ENCODE data around the gene SH3D19. TPM values are rescaled to one million over a fixed set of nuclear protein-coding genes. Genes with fewer than 3 reads are reported as not detected.
"Not testable (repeated sequence)": the region's sequence is repeated elsewhere in the genome, so short reads cannot be mapped to it uniquely, and the experiment has no call there.

SH3D19 gene
- total RNA-seq, 1 donor from 2014 or later: 107 TPM

DNA sequence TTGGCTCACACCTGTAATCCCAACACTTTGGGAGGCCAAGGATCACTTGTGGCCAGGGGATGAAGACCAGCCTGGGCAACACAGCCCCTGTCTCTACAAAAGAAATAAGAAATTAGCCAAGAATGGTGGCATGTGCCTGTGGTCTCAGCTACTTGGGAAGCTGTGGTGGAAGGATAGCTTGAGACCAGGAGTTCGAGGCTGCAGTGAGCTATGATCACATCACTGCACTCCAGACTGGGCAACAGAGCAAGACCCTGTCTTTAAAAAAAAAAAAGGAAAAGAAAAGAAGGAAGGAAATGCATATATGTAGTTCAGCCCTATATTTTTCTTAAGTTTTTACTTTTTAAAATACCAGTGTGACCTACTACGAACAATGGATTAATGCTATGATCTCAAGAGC is 33.4 kb downstream of the SH3D19 start:
- ATAC-seq: no peak
- intact Hi-C loops (cut with micrococcal nuclease): no loop called here
- no peak for DNase-seq

DNA sequence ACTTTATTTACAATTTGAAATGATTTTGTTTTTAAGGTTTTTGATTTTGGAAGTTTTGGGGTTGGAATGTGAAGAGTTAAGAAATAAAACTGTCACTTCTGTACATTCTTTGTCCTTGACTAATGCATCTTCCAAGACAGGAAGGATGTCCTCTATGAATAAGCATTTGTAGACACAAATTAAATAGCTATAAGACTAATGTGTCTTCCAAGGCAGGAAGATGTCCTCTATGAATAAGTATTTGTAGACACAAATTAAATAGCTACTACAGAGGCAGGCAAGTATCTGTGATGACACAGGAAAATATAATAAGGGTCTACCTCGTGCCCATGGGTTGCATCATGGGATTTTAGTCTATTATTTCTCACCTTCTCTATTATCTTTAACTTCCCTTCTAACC is 33.9 kb downstream of the SH3D19 start:
- DNase-seq (no peak), ATAC-seq (no peak)
- intact Hi-C loops (cut with micrococcal nuclease): no loop called here

DNA sequence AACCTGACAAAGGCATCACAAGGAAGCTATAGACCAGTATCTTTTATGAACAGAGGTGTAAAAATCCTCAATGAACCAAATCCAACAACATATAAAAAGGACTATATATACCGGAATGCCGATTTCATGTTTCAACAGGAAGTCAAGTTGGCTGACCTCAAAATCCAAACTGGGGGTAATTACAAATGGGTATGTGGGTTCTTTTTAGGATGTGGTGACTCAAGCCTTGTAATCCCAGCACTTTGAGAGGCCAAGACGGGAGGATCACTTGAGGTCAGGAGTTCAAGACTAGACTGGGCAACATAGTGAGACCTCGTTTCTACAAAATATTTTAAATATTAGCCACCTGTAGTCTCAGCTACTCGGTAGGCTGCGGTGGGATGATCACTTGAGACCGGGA is 38.0 kb downstream of the SH3D19 start:
- ATAC-seq (no peak), DNase-seq (no peak)
- intact Hi-C loops (cut with micrococcal nuclease): no loop called here

DNA sequence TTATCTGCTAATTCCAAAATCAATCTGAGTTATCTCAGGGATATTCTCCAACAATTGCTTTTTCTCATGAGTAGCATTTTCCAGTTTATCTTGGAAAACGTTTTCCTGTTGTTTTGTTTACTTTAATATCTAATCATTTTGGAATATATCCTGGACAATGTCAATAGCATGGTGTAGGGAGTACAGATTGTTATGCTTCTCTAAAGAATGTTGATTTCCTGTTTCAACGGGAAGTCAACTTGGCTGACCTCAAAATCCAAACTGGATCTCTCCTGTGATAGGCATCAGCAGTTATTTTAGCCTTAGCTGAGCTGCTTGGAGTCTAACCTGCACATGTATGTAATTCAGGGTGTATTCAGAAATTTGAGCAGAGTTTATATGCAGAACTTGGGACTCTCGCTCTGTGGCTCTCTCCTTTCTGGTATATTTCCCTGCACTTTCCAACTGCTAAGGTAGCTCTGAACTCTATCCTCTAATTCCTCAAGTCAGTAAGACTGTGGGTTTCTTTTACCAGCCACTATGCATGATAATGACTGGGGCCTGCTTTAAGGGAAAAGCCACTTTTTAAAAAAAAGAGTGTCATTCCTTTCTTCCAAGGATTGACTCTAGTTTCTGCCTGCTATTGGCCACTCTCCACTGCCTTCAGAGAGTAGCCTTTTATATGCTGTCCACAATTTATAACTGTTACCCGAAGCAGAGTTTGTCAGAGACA is 40.7 kb downstream of the SH3D19 start:
- intact Hi-C loops (cut with micrococcal nuclease): no loop called here
- ATAC-seq (peak; percentile 53), DNase-seq (no peak)

DNA sequence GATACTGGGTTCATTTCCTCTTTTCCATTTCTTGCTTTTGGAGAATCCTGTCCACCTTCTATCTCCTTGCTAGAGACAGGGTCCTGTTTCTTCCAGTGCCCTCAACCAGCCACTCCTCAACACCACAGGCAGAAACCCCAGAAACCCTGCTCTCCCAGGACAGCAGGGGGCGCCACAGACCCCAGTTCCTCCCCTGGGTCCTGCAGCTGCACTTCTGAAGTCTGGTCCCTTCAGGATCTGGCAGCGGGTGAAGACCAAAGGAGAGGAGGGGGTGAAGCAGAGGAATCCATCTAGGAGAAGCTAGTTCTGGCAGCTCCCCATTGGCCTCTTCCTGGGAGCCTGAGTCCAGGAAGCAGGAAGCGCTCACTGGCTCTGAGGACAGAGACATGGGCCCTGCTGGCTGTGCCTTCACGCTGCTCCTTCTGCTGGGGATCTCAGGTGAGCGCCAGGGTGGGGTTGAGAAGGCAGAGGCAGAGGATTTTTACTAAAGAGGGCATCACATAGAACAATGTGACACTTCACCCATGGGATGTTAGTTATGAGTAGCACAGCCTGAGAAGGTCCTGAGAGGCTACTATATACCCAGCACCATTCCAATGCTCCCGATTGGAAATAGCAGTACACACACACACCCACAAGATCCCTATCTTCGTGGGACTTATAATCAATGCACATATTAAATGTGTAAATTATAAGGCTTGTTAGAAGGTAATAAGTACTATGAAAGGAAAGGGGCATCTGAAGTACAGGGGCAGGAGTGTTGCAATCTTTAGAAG is 48.4 kb downstream of the SH3D19 start, which contains the start of gene PRSS48:
TSS of gene PRSS48 (plus strand) at position 375 of the 776 bp plus-strand sequence. CDS start at position 387, 12 bp downstream.
- peak; percentile 83 for ATAC-seq
- peak; percentile 81 for DNase-seq
- intact Hi-C loops (cut with micrococcal nuclease): loop anchor here (5.0 kb wide), 1 partner anchor 85 kb away; no protein-coding TSS in a partner anchor

DNA sequence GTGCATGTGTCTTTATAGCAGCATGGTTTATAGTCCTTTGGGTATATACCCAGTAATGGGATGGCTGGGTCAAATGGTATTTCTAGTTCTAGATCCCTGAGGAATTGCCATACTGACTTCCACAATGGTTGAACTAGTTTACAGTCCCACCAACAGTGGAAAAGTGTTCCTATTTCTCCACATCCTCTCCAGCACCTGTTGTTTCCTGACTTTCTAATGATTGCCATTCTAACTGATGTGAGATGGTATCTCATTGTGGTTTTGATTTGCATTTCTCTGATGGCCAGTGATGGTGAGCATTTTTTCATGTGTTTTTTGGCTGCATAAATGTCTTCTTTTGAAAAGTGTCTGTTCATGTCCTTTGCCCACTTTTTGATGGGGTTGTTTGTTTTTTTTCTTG is 56.5 kb downstream of the SH3D19 start:
- ATAC-seq; DNase-seq; intact Hi-C loops (cut with micrococcal nuclease): not testable (repeated sequence)

DNA sequence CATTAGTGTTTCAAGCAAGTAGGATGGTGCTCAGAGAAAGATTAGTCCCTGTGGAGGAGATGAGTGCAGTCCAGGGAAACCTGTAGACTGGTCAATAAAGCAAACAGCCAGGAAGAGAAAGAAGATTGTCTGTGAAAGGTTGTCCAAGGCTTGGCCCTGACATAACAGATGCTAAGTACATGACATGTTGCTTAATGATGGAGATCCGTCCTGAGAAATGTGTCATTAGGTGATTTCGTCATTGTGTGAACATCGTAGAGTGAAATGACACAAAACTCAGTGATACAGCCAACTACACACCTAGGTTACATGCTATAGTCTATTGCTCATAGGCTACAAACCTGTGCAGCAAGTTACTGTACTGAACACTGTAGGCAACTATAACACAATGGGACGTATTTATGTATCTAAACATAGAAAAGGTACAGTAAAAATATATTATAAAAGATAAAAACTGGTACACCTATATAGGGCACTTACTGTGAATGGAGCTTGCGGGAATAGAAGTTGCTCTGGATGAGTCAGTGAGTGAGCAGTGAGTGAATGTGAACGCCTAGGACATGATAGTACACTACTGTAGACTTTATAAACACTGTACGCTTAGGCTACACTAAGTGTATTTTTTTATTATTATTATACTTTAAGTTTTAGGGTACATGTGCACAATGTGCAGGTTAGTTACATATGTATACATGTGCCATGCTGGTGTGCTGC is 57.4 kb downstream of the SH3D19 start:
- DNase-seq: no peak
- intact Hi-C loops (cut with micrococcal nuclease): no loop called here
- ATAC-seq: no peak

DNA sequence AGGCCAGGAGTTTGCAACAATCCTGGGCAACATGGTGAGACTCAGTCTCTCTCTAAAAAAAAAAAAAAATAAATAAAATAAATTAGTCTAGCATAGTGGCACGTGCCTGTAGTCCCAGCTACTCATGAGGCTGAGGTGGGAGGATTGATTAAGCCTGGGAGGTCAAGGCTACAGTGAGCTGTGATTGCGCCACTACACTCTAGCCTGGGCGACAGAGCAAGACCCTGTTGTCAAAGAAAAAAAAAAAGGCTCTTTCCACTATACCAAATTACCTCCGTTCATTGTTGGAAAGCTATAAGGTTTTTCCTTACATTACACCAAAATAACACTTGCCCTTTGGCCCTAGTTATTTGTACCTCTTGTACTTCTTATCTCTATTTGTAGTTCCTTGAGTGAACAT is 58.3 kb downstream of the SH3D19 start:
- intact Hi-C loops (cut with micrococcal nuclease): no loop called here
- ATAC-seq (no peak), DNase-seq (no peak)

DNA sequence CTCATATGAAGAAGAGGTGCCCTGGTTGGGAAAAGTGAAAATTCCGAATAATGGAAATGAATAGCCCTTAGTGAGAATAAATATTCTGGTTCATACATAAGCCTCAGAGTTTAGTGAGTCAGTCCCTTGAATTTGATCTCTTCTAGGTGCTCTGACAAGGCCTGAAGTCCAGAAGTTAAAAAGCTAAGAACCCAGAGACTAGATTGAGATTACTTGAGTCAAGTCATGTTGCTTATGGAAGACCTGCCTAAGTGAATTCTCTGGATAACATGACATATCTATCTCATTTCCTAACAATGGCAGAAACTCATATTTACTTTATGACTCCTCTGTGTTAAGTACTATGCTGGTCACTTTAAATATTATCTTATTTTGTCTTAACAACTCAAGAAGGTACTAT is 58.9 kb downstream of the SH3D19 start:
- ATAC-seq: no peak
- intact Hi-C loops (cut with micrococcal nuclease): no loop called here
- no peak for DNase-seq

DNA sequence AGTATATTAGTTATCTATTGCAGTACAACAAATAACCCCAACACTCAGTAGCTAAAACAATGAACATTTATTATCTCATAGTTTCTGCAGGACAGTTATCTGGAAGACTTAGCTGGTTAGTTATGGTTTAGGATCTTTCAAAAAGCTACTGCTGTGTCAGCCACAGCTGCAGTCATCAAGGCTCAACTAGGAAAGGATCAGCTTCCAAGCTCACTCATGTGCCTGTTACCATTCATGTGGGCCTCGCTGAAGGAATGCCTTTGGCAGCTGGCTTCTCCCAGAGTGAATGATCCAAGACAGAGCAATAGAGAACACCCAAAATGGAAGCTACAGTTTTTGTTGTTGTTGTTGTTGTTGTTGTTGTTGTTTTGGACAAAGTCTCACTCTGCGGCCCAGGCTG is 62.0 kb downstream of the SH3D19 start:
- ATAC-seq (peak; percentile 64), DNase-seq (no peak)
- intact Hi-C loops (cut with micrococcal nuclease): no loop called here

DNA sequence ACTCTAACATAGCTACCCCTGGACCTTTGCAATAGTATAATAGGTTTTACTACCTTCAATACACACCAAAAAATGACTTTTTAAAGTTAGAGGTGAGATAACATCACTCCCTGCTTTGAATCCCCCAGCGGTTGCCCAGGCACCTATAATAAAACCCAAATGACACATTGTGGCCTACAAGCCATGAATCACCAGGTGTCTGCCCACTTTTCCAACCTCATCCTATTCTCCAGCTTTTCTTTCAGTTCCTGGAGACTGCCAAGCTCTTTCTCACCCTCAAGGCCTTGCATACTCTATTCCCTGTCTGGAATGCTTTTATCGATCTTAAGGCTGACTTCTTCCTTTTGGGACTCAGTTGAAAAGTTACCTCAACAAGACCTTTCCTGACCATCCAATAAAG is 64.9 kb downstream of the SH3D19 start:
- intact Hi-C loops (cut with micrococcal nuclease): no loop called here
- ATAC-seq (no peak), DNase-seq (no peak)

DNA sequence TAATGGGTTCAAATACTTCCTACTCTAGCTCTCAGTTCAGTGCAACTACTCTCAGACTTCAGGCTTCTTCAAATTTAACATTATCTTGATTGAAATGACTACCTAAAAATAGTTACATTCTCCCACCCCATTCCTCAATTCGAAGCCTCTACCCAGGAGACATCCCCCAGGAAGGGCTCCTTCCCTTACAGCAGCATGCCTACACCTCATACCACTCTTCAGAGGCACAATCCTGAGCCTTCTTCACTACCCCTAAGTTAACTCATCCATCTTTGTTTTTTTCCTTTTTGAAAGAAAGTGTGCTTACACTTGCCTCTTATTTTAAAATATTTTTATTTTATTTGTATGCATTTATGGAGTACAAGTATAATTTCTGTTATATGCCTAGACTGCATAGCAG is 65.7 kb downstream of the SH3D19 start:
- ATAC-seq (no peak), DNase-seq (no peak)
- intact Hi-C loops (cut with micrococcal nuclease): no loop called here

DNA sequence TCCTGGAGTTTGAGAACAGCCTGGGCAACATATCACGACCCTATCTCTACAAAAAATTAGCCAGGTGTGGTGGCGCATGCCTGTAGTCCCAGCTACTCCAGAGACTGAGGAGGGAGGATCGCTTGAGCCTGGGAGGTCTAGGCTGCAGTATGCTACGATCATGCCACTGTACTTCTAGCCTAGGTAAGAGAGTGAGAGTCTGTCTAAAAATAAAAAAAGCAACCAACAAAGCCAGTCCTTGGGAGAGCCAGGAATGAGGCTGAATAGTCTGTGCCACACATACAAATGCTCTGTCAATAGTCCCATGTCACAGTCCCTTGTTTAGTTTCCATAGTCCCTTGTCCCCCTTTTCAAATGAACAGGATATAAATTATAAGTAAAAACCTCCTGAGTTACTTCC is 67.7 kb downstream of the SH3D19 start:
- DNase-seq: no peak
- intact Hi-C loops (cut with micrococcal nuclease): no loop called here
- ATAC-seq: peak; percentile 84

DNA sequence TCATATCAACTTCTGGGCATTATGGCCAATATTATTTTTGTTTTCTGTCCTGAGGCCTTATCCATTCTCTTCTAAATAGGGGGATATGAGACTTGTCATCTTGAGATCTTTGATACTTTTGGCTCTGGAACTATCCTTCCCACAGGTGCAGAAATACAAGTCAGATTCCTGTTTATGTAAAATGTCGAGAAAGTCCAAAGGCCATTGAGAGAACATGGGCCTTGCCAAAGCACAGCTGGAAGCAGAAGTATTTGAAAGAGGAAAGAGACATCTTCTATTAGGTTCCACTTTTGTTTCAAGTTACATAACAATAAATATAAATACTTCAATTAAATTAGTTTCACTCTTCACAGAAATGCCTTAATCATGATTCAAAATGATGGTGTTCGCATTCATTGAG is 69.3 kb downstream of the SH3D19 start:
- intact Hi-C loops (cut with micrococcal nuclease): no loop called here
- no peak for ATAC-seq
- DNase-seq: no peak

DNA sequence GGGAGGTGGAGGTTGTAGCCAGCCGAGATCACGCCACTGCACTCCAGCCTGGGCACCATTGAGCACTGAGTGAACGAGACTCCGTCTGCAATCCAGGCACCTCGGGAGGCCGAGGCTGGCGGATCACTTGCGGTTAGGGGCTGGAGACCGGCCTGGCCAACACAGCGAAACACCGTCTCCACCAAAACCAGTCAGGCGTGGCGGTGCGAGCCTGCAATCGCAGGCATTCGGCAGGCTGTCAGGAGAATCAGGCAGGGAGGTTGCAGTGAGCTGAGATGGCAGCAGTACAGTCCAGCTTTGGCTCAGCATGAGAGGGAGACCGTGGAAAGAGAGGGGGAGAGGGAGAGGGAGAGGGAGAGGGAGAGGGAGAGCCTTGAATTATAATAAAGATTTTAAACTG is 69.7 kb downstream of the SH3D19 start:
- ATAC-seq; intact Hi-C loops (cut with micrococcal nuclease); DNase-seq: not testable (repeated sequence)

DNA sequence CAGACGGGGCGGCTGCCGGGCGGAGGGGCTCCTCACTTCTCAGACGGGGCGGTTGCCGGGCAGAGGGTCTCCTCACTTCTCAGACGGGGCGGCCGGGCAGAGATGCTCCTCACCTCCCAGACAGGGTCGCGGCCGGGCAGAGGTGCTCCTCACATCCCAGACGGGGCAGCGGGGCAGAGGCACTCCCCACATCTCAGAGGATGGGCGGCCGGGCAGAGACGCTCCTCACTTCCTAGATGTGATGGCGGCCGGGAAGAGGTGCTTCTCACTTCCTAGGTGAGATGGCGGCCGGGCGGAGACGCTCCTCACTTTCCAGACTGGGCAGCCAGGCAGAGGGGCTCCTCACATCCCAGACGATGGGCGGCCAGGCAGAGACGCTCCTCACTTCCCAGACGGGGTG is 70.2 kb downstream of the SH3D19 start:
- intact Hi-C loops (cut with micrococcal nuclease); DNase-seq; ATAC-seq: not testable (repeated sequence)

DNA sequence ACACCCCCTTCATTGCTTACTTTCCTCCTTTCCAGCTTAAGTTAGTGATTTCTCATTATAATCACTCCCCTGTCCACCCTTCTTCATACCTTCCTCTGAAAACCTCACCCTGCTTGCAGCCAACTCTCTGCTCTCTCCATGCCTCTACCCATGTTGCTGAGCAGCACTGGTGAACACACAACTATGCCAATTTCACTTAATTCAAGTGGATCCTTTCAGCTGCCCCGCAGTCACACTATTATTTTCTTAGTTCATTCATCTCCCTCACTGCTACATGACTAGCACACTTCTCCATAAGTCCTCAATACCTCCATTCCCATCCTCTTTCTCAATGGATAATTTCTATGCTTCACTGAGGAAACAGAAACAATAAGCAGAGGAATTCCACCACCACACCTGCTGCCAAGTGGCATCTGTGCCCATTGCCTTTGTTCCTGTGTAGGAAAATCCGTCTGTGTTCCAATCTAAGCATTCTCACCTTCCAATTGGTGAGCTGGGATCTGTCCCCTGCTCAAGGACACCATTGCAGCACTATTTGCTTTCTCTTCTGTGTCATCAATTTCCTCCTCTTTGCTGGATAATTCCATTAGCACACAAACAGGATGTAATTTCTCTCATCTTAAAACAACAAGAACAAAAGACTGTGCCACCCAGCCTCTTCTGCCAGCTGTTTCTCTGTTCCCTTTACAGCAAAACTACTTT is 73.7 kb downstream of the SH3D19 start:
- intact Hi-C loops (cut with micrococcal nuclease): no loop called here
- ATAC-seq: peak; percentile 56
- no peak for DNase-seq

DNA sequence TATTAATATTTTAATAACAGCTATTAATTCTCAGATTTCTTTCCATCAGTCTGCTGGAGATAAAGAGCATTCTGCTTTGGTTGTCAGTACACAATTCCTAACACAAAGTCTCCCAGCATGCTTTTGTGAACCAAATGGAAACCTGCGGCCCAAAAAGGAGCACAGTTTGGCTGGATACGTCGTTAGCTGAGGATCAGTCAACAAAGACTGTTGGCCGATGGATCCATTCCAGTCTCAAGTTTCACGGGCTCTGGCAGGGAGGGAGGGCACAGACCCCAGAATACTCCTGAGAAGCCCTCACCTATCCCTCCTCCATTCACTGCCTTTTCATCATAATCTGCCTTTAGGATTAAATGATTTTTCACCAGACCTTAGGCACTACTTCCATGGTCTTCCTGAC is 74.7 kb downstream of the SH3D19 start:
- intact Hi-C loops (cut with micrococcal nuclease): no loop called here
- no peak for DNase-seq
- no peak for ATAC-seq

DNA sequence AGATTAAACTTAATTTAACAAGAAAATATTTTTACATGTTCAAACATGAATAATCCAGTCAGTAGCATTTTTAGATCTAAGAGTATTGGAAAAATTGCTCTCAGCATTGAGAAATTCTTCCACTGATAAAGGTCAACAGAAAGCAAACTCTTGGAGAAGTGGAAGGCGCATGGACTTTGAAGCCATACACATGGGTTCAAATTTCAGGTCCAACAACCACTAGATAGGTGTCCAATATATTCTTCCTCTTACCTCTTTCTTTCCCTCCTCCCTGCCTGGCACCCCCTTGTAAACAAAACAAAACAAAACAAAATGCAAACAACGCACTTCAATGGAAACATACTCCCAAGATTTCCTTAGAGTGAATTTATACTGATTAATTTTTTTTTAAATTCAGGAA is 76.9 kb downstream of the SH3D19 start:
- intact Hi-C loops (cut with micrococcal nuclease): no loop called here
- DNase-seq: no peak
- ATAC-seq: no peak

Data from left ventricle myocardium superior (tissue), 1 donor.